ENCODE data around the gene LHFPL2.

The LHFPL2 gene

DNA sequence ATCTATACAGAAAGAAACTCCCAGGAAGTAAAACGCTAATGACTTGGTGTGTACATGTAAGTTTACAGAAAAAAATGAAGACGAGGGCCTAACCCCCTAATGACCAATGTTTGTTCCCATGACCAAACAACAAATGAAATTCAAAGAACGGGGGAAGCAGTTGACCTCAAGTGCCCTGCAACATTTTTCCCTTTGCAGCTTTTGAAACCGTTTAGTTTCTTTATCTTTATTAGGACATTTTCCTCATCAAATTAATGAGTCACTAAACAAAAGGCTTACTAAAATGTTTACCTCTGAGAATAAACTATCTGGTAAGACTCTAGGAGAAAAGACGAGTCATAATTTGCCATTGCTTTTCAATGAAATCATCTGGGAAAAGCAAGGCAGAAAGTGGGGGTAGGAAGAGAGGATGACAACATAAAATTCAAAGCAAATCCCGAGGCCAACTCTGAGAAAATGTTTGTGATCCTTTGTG is 57.4 kb downstream of the LHFPL2 start:
- TF ChIP-seq, protein P1, sequence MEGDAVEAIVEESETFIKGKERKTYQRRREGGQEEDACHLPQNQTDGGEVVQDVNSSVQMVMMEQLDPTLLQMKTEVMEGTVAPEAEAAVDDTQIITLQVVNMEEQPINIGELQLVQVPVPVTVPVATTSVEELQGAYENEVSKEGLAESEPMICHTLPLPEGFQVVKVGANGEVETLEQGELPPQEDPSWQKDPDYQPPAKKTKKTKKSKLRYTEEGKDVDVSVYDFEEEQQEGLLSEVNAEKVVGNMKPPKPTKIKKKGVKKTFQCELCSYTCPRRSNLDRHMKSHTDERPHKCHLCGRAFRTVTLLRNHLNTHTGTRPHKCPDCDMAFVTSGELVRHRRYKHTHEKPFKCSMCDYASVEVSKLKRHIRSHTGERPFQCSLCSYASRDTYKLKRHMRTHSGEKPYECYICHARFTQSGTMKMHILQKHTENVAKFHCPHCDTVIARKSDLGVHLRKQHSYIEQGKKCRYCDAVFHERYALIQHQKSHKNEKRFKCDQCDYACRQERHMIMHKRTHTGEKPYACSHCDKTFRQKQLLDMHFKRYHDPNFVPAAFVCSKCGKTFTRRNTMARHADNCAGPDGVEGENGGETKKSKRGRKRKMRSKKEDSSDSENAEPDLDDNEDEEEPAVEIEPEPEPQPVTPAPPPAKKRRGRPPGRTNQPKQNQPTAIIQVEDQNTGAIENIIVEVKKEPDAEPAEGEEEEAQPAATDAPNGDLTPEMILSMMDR (IDR thresholded peaks at IDR 0.05): no peak
- no peaks in the 10 kb centered on the region for H3K4me1 ChIP-seq (ENCODE audit: control insufficient read depth in 1 of 2, insufficient read depth in 1 of 2, low read depth in 1 of 2, low read length in 1 of 2)
- no peaks in the 10 kb centered on the region for H3K36me3 ChIP-seq
- no peak overlapping the region for H3K27ac ChIP-seq
- no peak overlapping the region for H3K4me3 ChIP-seq (ENCODE audit: low read depth in 1 of 2, low read length in 1 of 2)
- no peaks in the 10 kb centered on the region for H3K9me3 ChIP-seq
- H3K27me3 ChIP-seq: no peaks in the 10 kb centered on the region

DNA sequence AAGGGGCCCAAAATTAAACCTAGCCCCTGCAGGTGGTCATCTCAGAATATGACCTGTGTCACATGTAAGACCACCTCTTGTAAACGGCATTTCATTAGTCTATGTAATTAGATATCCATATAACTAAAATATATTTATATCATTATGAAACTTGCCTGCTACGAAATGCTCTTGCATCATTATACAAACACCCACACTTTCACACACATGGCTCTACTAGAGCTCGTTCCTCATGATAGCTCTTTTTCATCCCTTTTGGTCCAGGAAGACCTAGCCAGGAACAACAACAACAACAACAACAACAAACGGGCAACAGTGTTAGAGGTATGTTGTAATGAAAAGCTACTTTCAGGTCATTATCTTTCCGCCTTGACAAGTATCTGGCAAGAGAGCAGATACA is 58.6 kb downstream of the LHFPL2 start:
- no peaks in the 10 kb centered on the region for H3K36me3 ChIP-seq
- H3K4me3 ChIP-seq (ENCODE audit: low read depth in 1 of 2, low read length in 1 of 2): no peak overlapping the region
- H3K27me3 ChIP-seq: no peaks in the 10 kb centered on the region
- no peaks in the 10 kb centered on the region for H3K4me1 ChIP-seq (ENCODE audit: control insufficient read depth in 1 of 2, insufficient read depth in 1 of 2, low read depth in 1 of 2, low read length in 1 of 2)
- no peak overlapping the region for H3K27ac ChIP-seq
- H3K9me3 ChIP-seq: no peaks in the 10 kb centered on the region
- TF ChIP-seq, protein P1 (IDR thresholded peaks at IDR 0.05): no peak

DNA sequence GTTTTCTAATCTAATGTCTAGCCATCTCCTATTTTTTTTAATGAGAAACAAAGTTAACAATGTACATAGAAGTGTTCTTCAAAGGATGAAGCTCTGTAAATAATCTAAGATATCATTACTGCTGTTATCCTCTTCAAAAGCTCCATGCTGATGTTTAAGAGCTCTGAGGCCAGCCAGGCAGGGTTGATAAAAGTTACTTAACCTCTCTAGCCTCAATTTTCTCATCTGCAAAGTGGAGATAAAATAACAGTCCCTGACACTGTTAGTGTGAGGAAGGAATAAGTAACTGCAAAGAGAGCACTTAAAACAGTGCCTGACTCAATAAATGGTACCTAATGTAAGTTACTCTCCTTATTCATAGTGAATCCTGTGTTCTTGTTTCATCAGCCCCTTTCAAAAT is 60.1 kb downstream of the LHFPL2 start:
- Histone ChIP-seq H3K9me3 (no peaks in the 10 kb centered on the region), H3K36me3 (no peaks in the 10 kb centered on the region), H3K27ac (no peak overlapping the region), H3K27me3 (no peaks in the 10 kb centered on the region), H3K4me3 (ENCODE audit: low read depth in 1 of 2, low read length in 1 of 2) (no peak overlapping the region), H3K4me1 (ENCODE audit: control insufficient read depth in 1 of 2, insufficient read depth in 1 of 2, low read depth in 1 of 2, low read length in 1 of 2) (no peaks in the 10 kb centered on the region)
- TF ChIP-seq, protein P1 (IDR thresholded peaks at IDR 0.05): no peak

DNA sequence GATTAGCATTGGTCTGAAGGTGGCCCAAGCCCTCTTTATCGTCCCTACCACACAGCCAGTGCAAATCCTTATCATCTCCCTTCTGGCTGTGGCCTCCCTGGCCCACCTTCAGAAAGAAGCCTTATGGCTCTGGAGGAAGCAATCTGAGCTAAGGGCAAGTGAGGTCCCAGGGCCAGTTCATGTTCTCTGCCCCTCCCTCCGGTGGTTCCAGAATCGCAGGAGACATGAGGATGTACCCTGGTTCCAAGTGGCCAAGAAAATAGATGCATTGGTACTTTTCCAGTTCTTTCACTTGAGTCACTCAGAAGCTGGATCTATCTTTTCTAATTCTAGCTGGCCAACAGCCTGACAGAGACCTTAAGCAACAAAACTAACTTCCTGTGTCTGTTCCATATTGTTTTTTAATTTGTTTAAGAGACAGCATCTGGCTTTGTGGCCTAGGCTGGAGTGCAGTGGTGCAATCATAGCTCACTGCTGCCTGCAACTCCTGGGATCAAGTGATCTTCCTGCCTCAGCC is 60.7 kb downstream of the LHFPL2 start:
- Histone ChIP-seq H3K36me3 (no peaks in the 10 kb centered on the region), H3K27ac (no peak overlapping the region), H3K4me3 (ENCODE audit: low read depth in 1 of 2, low read length in 1 of 2) (no peak overlapping the region), H3K27me3 (no peaks in the 10 kb centered on the region), H3K9me3 (no peaks in the 10 kb centered on the region), H3K4me1 (ENCODE audit: control insufficient read depth in 1 of 2, insufficient read depth in 1 of 2, low read depth in 1 of 2, low read length in 1 of 2) (no peaks in the 10 kb centered on the region)
- TF ChIP-seq, protein P1 (IDR thresholded peaks at IDR 0.05): no peak

DNA sequence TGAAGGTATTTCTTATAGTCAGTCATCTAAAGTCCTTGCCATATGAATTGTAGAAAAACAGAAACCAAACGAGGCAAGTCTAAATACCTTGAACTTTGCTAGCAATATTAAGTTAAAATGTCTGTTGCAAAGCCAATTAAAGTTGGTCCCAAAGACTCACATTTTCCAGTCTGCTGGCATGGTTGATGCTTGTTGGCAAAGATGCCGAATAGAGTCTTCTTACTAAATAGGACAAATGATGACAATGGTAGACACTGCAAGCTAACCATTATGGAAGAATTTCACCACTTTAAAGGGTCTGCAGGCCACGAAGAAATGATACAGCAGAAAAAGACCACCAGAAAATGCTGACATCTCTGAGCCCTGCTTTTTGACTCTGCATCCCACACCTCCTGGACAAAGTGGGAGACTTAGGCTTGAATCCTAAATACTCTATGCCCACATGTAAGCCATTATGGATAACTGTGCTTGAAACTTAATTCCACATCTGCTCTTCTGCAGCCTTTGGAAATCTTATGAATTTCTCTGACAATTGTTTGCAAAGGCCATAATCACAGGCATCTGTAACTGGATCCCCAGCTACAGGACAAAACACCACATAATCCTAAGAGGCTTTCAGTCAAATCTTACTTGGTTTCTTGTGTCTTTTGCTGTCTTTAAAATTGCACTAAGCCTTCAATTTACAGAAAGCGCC is 61.3 kb downstream of the LHFPL2 start:
- Histone ChIP-seq H3K27ac (no peak overlapping the region), H3K27me3 (no peaks in the 10 kb centered on the region), H3K9me3 (no peaks in the 10 kb centered on the region), H3K36me3 (no peaks in the 10 kb centered on the region), H3K4me1 (ENCODE audit: control insufficient read depth in 1 of 2, insufficient read depth in 1 of 2, low read depth in 1 of 2, low read length in 1 of 2) (no peaks in the 10 kb centered on the region), H3K4me3 (ENCODE audit: low read depth in 1 of 2, low read length in 1 of 2) (no peak overlapping the region)
- TF ChIP-seq, protein P1 (IDR thresholded peaks at IDR 0.05): no peak
